Measurements from ENCODE around the gene GFOD2. TPM values are rescaled to one million over a fixed set of nuclear protein-coding genes. Genes with fewer than 3 reads are reported as not detected.

Gene GFOD2
- polyA plus RNA-seq, 3 donors = 3.7 to 9.4 (median 3.8) TPM

DNA sequence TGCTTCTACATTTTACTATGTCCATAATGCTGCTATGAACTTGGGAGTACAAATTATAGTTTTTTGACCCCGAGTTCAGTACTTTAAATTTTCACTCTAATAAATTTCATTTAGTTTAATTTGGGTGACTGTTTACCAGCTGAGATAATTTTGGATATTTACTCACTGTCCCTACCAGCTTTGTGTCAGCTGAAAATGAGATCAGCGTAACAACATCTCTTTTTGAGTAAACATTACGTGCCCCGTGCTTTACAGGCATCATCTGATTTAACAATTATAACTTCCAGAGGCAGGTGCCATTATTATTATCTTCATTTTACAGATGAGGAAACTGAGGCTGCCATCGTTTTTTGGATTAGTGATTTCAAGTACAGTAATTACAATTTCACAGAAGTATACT lies 15.0 kb downstream of the GFOD2 start:
- Histone ChIP-seq H3K4me3 (replicated peaks in 1 of 3; ENCODE audit: low read depth in 2 of 3, low read length in 3 of 3) (no peak overlapping the region), H3K27ac (ENCODE audit: low read depth in 1 of 2, low read length in 2 of 2) (no peak overlapping the region), H3K36me3 (replicated peaks in 1 of 2; ENCODE audit: control insufficient read depth in 1 of 2, insufficient read depth in 2 of 2, low read length in 2 of 2) (no peaks in the 10 kb centered on the region), H3K27me3 (ENCODE audit: control insufficient read depth in 2 of 2, insufficient read depth in 2 of 2, low read length in 2 of 2) (no peaks in the 10 kb centered on the region), H3K9me3 (replicated peaks in 1 of 2; ENCODE audit: control insufficient read depth in 1 of 2, insufficient read depth in 1 of 2, low read length in 2 of 2) (peaks cover 0 to 8% of the 10 kb centered on the region in 2 donors), H3K9ac (ENCODE audit: insufficient read depth, low read length, poor library complexity, severe bottlenecking) (no peak overlapping the region), H2AFZ (ENCODE audit: insufficient read depth, low read depth, low read length, poor library complexity, severe bottlenecking) (no peak overlapping the region), H3K79me2 (ENCODE audit: insufficient read depth, low read length) (peaks cover 10% of the 10 kb centered on the region), H3K4me2 (replicated peaks; ENCODE audit: extremely low read depth, low read length, poor library complexity, severe bottlenecking) (no peak overlapping the region), H3K4me1 (ENCODE audit: control insufficient read depth in 1 of 2, insufficient read depth in 2 of 2, low read length in 2 of 2) (no peaks in the 10 kb centered on the region), H4K20me1 (ENCODE audit: insufficient read depth, low read length) (no peaks in the 10 kb centered on the region)
- Mint-ChIP-seq H3K36me3 (peaks cover 2 to 6% of the 10 kb centered on the region in 2 donors), H3K27ac (no peak overlapping the region), H3K9me3 (peaks cover 0 to 7% (median 3%) of the 10 kb centered on the region in 7 donors), H3K4me3 (no peak overlapping the region), H3K27me3 (ENCODE audit: low read depth in 3 of 3) (no peaks in the 10 kb centered on the region), H3K4me1 (no peaks in the 10 kb centered on the region)
- WGBS (ENCODE audit: insufficient coverage) = 94% methylated on average over 3 of the region's 5 CpGs
- intact Hi-C loops (cut with micrococcal nuclease) = no loop called here
- no peak for DNase-seq
- TF ChIP-seq CTCF (IDR thresholded peaks at IDR 0.05) = no peak

- peaks cover 7% of the 10 kb centered on the region for H3K79me2 ChIP-seq (ENCODE audit: insufficient read depth, low read length)
- intact Hi-C loops (cut with micrococcal nuclease) = no loop called here
- DNase-seq = no peak
Measured at GRCh38 chr16:67703626-67704025, 15.5 kb downstream of the GFOD2 start.

More at GRCh38 chr16:67703626-67704025, 15.5 kb downstream of the GFOD2 start:
- H4K20me1 ChIP-seq (ENCODE audit: insufficient read depth, low read length) = no peaks in the 10 kb centered on the region
- Mint-ChIP-seq H3K27me3 (ENCODE audit: low read depth in 3 of 3) (no peaks in the 10 kb centered on the region), H3K4me1 (no peaks in the 10 kb centered on the region), H3K9me3 (peaks cover 0 to 11% (median 5%) of the 10 kb centered on the region in 7 donors), H3K4me3 (no peak overlapping the region), H3K36me3 (peaks cover 3 to 11% of the 10 kb centered on the region in 2 donors), H3K27ac (peak overlapping the region in 1 of 7 donors; percentile 35)
- H3K4me2 ChIP-seq (replicated peaks; ENCODE audit: extremely low read depth, low read length, poor library complexity, severe bottlenecking) = no peak overlapping the region
- H3K36me3 ChIP-seq (replicated peaks in 1 of 2; ENCODE audit: control insufficient read depth in 1 of 2, insufficient read depth in 2 of 2, low read length in 2 of 2) = no peaks in the 10 kb centered on the region
- no peak overlapping the region for H2AFZ ChIP-seq (ENCODE audit: insufficient read depth, low read depth, low read length, poor library complexity, severe bottlenecking)
- no peak for TF ChIP-seq CTCF (IDR thresholded peaks at IDR 0.05)
- H3K9ac ChIP-seq (ENCODE audit: insufficient read depth, low read length, poor library complexity, severe bottlenecking) = no peak overlapping the region
- H3K4me3 ChIP-seq (replicated peaks in 1 of 3; ENCODE audit: low read depth in 2 of 3, low read length in 3 of 3) = no peak overlapping the region
- 100% methylated on average over 1 of the region's 2 CpGs for WGBS (ENCODE audit: insufficient coverage)
- H3K27ac ChIP-seq (ENCODE audit: low read depth in 1 of 2, low read length in 2 of 2) = no peak overlapping the region
- H3K27me3 ChIP-seq (ENCODE audit: control insufficient read depth in 2 of 2, insufficient read depth in 2 of 2, low read length in 2 of 2) = no peaks in the 10 kb centered on the region
- H3K4me1 ChIP-seq (ENCODE audit: control insufficient read depth in 1 of 2, insufficient read depth in 2 of 2, low read length in 2 of 2) = no peaks in the 10 kb centered on the region
- H3K9me3 ChIP-seq (replicated peaks in 1 of 2; ENCODE audit: control insufficient read depth in 1 of 2, insufficient read depth in 1 of 2, low read length in 2 of 2) = peaks cover 0 to 11% of the 10 kb centered on the region in 2 donors
